Stimulated activated CD4-positive, alpha-beta T cell treated with anti-CD3 and anti-CD28 coated beads, Interleukin-4, amount 100 ng/mL, for 1 hour (primary cell): ENCODE data around the gene HDGF.

Experiments
- DNase-seq: peaks from one replicate; pipeline ENCODE4 v3.0.0-alpha.2; 2020

HDGF gene

DNA sequence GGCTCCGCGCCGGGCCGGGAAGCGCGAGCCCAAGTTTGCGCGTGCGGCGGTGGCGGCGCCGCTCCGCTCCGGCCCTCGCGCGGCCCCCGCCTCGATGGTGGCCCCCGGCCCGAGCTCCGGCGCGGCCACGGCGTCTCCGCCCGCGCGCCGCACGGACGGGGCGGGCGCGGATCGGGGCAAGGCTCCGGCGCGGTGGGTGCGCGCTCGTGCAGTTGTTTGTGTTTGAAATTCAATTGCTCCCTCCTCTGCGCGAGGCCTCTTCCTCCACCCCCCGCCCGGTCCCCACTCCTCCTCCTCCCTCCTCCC lies at the start of gene HDGF:
HDGF (minus strand) TSS at position 225 of the 306 bp plus-strand sequence. CDS start 246 bp downstream, outside the sequence.
- DNase-seq = no peak

DNA sequence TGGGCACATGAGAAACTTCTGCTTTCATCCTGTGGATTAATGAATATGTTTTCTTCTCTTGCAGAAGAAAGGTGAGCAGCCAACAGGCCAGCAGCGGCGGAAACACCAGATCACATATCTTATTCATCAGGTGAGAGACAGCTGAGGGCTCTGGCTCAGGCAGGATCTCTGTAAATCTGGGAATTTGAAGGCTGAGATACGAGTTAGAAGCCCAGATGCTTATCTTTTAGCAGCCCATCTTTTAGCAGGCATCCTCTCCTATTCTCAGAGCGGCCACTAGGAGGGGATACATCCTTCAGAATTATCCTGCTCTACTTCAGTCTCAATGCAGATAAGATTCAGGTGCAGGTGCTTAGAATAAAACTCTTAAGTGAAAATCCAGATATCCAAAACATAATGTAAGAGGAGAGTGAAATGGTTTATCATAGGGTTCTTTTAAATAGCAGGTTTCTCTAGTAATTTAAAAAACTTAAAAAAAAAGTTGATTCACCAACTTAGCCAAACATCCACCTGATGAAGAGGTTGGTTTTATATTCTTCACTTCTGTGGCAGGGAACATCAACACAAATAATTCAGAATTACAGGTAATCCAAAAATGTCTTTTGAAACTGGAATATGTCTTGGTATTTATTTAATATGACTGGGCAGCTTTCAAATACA lies 45.9 kb upstream of the HDGF start:
- peak; percentile 49 for DNase-seq

DNA sequence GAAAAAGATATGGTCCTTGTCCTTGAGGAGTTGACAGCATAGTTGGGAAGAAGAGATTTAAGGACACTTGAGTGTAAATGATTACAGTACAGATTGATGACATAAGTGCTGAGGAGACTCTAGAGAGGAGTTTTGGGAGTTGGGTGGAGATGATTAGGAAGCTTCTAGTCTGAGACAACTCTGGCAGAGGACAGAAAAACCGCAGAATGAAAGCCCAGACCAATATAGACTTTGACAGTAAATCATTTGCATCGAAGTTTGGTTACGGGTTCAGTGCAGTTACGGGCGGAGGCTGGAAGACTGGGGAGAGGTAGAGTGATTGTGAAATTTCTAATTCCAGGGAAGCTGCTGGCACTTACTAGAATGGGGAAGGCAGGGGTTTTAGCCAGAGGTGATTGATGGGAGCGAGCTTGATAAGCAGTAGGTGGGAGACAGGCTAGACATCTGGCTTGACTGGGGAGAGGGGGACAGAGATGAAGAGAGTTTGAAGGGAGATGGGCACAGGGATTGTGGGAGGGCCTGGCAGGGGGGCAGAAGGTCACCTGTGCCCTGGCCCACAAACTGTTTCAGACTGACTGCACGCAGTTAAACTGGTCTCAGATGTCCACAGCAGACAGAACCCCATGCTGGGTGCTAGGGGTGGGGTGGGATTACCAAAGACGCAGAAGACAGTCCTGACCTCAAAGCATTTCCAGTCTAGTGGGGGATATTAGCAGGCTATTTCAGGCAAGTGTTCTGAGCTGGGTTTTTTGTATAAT lies 45.0 kb upstream of the HDGF start:
- no peak for DNase-seq

DNA sequence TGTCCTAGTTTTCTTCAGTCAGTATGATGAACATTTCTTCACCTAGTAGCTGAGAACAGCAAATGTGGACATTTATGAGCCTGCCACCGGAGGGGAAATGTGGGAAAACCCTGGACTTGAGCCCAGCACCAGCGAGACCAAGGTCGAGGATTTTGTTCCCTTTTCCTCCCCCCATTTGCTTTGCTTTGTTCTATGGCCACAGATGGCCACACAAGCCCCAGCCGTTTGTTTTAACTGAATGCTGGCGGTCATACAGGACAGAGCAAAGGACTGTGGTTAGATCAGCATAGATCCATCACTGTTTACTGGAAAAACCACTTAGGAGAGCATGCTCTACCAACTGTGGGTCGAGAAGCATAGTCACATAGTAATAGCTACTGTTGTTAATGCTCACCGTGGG lies 44.3 kb upstream of the HDGF start:
- DNase-seq = no peak

DNA sequence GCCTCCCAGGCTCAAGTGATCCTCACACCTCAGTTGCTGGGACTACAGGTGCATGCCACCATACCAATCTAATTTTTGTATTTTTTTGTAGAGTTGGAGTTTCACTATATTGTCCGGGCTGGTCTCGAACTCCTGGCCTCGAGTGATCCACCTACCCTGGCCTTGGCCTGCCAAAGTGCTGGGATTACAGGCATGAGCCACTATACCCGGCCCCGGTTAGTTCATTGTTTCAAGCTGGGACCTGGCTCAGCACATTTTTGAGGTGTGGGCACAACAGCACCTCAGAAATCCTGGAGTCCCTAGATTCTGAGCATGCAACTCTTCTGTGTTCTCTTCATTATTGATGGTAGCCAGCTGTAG lies 43.9 kb upstream of the HDGF start:
- no peak for DNase-seq

DNA sequence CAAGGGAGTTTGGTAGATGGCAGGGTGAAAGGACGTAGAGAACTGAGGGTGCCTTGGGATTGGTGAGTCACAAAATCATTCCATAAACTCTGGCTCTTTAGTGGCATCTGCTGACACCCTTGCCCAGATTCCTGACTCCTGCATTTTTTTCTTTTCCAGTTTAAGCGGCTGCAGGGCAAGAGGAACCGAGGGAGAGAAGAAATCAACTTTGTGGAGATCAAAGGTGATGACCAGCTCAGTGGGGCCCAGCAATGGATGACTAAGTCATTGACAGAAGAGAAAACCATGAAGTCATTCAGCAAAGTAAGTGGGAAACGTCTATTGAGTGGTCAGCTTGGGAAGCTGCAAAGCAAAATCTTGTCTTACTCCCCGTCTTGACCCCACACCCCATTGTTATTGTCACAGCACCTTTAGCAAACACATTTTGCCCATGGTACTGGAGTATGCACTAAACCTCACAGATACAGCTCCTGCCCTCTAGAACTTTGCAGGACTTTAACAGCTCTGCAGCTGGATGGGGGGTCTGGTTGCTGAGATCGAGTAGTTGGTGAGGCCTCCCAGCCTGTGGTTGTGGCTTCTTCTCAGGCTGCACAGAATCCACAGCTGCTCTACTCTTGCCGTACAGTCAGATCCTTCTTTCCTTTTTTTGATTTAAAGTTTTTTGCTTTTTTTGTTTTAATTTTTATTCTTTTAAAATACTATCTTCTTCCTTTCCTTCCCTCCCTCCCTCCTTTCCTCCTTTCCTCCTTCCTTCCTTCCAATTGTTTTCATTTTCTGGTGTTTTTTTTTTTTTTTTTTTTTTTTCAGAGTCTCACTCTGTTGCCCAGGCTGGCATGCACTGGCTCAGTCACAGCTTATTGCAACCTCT lies 43.3 kb upstream of the HDGF start:
- no peak for DNase-seq

DNA sequence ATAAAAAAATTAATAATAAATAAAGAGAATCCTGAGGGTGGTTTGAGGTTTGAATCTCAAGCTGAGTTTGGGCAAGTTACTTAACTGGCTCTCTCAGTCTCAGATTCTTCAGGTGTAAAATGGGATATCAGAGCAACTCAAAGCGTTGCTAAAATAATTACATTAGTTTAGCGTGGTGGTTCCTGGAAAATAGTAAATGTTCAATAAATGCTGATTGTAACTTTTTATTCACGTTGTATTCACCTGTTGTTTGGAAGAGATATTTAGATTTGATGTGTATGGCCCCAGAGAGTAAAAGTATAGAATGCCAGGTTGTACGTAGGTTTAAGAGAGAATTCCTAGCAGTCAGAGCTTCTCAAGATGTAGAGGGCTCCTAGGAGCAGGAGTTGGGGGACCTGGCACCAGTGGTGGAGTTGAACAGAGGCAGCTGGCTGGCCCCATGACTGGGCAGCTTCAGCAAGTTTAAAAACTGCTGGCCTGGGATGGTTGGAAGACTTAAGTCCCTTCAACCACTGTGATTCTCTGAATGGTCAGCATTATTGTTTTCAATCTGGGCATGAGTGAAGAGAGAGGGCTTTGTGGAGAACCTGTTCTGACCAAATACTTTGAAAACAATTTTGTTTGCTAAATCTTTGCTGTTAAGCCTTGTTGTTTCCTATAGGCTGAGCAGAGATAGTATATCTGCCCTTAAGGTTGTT lies 38.3 kb upstream of the HDGF start:
- no peak for DNase-seq

DNA sequence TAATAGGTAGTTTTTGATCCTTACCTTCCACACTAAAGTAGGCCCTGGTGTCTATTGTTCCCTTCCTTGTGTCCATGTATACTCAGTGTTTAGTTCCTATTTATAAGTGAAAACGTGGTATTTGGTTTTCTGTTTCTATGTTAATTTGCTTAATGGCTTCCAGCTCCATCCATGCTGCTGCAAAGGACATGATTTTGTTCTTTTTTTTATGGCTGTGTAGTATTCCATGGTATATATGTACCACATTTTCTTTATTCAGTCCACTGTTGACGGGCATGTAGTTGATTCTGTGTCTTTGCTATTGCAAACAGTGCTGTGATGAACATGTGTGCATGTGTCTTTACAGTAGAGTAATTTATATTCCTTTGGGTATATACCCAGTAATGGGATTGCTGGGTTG lies 36.7 kb upstream of the HDGF start:
- DNase-seq = no peak

DNA sequence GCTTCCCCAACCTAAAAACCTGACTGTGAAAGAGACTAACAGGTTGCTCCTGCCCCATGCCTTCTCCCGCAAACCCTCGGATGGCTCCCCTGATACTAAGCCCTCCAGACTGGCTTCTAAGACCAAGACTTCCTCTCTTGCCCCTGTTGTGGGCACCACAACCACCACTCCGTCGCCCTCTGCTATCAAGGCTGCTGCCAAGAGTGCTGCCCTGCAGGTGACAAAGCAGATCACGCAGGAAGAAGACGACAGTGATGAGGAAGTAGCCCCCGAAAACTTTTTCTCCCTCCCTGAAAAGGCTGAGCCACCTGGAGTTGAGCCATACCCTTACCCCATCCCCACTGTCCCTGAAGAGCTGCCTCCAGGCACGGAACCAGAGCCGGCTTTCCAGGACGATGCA lies 35.2 kb upstream of the HDGF start:
- no peak for DNase-seq

DNA sequence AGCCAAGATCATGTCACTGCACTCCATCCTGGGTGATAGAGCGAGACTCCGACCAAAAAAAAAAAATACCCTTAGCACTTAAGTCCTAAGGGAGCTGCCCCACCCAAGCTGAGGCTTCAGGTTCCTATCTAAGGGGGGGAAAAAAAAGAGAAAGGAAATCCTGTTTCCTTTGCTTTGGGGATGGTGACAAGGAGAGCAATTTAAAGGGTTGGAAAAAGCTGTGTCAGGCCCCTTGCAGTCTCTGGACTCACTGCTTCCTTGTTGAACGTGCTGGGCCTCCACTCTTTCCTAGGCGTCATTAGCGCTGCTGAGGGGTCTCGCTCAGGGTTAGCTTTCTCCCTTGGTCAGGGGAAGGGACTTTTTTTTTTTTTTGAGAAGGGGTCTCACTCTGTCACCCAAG lies 34.0 kb upstream of the HDGF start:
- DNase-seq = no peak

DNA sequence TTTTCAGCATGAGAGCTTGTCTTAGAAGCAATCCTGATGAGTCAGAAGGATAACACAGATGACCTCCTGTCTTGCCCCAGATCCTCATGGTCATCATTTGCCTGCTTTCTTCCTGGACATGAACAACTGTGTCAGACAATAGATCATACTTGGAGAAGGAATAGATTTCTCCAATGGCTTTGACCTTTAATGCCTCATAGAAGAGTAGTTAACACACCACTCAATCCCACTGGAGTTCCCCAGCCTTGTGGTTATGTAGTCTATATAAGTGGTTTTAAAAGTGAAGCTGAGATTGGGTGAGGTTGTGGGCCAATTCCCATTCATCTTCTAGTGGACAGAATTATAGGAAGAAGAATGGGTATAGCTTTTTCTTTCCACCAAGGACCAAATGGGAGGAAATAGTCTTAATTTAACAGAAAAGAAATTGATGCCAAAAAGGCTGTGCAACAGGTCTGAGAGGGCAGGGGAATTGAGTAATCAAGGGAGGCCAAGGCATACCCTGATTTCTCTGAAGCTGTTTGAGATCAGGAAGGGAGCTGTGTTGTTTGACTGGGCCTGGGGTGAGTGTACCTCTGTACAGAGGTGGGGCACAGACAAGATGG lies 30.2 kb upstream of the HDGF start:
- DNase-seq = no peak

DNA sequence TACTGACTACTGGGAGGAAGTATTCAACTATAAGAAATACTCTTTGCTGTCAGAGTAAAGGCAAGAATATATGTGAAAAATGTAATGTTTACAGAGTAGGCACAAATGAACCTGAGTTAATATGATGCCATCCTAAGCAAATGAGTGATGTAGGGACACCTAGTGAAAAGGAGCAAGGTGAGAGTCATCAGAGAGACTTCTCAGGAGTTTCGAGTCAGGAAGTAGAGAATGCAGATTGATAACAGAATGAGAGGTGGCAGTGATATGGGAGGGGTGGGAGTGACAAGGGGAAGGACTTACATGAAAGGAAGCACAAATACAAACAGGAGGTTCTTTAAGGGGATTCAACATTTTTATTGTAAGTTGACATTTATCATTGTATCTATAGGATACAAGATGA lies 26.1 kb upstream of the HDGF start:
- DNase-seq = no peak

DNA sequence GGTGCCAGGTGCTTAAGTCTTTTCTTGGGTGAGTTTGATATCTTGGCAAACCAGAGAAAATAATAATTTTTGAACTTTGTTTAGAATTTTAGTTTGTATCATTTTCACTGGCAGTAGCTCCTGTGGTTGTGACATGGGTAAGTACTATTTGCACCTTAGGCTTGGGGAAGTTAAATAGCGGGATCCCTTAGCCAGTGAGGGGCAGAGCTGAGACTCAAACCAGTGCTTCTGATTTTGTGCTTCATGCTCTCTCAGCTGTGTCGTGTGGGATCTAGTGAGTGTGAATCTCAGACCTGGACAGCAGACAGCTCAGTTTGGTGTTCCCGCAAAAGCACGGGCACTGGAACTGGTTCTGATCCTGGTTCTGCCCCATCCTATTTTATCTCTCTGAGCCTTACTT lies 25.5 kb upstream of the HDGF start:
- no peak for DNase-seq

DNA sequence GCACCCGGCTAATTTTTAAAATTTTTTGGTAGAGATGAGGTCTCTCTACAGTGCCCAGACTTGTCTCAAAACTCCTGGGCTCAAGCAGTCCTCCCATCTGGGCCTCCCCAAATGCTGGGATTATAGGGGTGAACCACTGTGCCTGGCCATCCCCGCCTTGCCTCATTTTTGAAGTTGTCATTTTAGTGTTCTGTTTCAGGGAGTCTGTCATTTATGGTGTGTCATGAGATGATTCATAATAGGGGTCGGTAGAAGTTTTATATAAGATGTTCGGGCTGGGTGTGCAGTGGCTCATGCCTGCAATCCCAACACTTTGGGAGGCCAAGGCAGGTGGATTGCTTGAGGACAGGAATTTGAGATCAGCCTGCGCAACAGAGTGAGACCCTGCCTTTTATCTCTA lies 24.3 kb upstream of the HDGF start:
- no peak for DNase-seq

DNA sequence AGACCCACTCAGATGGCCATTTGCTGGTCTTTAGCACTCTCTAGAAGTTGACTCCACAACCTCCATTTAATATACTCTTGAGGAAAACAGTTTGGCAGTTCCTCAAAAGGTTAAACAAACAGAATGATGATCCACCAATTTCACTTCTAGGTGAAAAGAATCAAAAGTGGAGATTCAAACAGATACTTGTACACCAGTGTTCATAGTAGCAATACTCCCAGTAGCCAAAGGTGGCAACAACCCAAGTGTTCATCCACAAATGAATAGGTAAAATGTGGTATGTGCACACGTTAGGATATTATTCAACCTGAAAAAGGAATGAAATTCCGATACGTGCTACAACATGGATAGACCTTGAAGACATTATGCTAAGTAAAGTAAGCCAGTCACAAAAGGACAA lies 22.1 kb upstream of the HDGF start:
- no peak for DNase-seq

DNA sequence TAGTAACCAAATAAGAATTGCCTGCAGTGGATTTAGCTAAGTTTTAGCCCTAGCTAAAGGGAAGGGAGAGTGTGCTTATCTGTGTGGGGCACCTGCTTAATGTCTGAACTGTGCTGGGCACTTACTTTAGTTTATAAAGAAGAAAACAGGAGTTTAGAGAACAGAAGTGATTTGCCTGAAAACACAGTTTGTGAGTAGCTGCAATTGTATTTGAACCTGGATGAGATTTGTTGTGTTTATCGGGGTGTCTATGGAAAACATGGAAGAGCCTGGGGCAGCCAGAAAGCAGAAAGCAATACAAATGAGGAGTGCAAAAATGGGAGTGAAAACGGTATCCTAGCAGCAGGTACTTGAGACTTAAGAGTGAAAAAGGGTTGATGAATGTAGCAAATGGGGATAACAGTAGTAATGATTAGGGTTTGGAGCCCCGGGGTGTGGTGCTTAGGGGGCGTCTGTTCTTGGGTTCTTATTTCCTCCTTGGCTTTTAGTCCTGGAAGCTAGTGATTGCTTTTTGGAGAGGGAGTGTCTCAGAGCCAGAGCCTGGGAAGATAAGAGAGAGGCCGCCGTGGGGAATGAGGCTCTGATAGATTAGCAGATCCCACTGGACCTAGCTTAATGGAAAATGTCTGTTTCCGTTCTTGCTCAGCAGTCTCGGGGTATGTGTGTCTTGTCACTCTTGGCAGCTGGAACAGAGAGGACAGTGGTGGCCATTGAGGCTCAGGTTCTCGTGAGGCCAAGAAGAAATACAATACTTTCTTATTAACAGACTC lies 21.4 kb upstream of the HDGF start:
- no peak for DNase-seq

DNA sequence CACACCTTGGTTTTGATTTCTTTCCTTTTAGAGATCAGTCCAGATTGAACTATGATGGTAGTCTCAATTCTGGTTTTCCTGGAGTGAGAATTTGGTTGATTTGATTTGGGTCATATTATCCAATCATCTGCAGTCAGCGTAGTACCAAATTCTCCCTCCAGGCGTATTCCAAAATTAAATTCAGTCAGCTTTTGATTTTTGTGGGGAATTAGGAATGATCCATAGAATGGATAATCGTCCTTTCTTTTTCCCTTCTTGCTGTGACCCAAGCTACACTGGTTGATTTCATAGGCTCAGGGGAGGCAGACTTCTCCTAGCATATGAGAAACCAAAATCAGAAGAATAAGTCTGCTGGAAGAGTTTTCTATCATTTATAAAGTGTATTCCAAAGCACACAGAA lies 20.7 kb upstream of the HDGF start:
- no peak for DNase-seq

DNA sequence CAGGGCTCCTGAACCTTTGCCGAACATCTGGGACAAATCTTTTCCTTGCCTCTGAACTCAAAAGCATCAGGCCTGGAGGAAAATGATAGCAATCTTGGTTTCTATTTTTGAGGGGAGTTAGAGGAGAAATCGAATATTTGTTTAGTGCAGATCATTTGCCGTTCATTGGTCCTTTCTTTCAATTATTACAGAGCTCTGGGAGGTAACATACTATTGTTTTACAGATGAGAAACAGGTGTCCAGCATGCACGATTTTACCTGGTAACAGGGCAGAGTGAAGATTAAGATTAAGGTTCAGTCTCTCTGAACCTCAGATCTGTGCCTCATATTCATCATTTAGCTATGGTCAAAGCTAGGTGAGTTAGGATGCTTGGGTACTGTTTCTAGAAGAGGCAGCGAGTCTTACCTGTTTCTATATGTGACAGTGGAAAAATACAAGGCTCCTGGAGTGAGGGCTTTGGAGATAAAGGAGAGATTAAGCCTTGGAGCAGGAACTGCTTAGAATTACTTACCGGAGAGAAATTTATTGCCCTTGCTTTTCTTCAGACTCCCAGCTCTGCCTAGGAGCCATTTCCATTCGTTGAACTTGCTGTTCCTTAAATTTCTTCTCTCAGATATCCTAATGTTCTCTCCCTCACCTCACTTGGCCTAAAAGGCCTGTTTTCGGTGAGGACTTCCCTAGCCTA lies 17.3 kb upstream of the HDGF start:
- DNase-seq = no peak

DNA sequence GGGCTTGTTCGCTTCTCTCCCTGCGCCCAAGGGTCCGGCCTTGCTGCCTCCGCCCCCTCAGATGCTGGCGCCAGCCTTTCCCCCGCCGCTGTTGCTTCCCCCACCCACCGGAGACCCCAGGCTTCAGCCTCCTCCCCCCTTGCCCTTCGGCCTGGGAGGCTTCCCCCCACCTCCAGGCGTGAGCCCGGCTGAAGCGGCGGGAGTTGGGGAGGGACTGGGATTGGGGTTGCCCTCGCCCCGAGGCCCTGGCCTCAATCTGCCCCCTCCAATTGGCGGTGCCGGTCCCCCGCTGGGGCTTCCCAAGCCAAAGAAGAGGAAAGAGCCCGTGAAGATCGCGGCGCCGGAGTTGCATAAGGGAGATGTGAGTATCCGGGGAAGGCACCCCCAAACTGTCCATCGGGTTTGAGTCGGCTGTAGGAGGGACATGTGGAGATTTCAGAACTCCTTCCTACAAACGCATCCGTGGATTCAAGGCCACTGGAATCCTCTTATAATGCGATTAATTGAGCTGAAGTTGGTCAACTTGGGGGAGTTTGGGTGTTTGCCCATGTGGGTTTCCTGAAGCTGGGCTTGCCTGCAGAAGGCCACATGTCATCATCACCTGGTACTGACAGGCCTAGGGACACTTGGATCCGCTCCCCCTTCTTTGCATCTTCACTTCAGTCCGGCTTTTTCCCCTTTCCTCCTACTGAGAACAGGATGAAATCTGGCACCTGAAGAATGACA lies 16.6 kb upstream of the HDGF start:
- DNase-seq = peak; percentile 30

DNA sequence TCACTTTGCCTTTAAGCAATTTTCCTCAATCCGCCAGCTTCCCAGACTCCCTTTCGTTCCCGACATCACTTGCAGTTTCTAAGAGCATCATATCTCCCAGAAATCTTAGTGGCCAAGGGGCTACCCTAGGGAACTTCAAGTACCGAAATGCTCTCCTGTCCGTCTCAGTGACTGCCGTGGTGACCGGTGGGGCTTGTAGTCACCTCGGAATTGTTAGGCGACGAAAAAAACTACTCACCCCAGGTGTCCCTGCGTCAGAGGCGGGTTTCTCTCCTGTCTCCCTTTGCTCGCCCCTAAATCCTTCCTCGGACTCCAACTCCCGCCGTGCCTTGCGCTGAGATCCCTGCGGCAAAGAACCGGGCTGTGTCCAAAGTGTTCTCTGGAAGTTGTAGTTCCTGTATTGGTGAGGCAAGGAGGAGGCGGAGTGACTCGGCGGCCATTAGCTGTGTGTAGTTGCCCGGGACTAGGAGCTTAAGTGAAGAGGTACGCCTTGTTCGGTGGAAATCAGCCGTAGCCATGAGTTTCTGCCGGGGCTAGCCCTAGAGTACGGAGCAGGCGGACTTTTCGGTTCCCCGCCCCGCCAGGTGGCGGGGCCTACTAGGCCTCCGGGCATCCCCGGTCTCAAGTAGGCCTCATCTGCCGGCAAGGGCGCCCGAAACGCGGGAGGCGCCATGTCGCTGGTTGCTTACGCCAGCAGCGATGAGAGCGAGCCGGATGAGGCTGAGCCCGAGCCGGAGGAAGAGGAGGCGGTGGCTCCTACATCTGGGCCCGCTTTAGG lies 15.8 kb upstream of the HDGF start, which contains the start of gene PRCC:
PRCC (plus strand) TSS at position 435 of the 778 bp plus-strand sequence; CDS start at position 672, 237 bp downstream.
- peak; percentile 92 for DNase-seq
